GM06990 (cell line): Measurements from ENCODE around the gene STIMATE.

Source experiments
- DNase-seq: peaks from one replicate; pipeline ENCODE4 v3.0.0-alpha.2; 2011; ENCODE audit not compliant: insufficient read length; ENCODE audit errors: extremely low read depth
- H3K27me3 ChIP-seq: replicated peaks from 2 replicates; pipeline ENCODE4 v1.6.0; 2011; ENCODE audit warnings: low read length; ENCODE audit not compliant: control insufficient read depth, insufficient read depth
- H3K36me3 ChIP-seq: 2 replicates; pipeline ENCODE4 v1.5.1; 2011; ENCODE audit warnings: low read length; ENCODE audit not compliant: control insufficient read depth, insufficient read depth
- H3K4me3 ChIP-seq: replicated peaks from 2 replicates; pipeline ENCODE4 v1.5.1; 2011; ENCODE audit warnings: low read depth, mild to moderate bottlenecking, control low read depth, low read length
- CTCF ChIP-seq: IDR thresholded peaks from 2 replicates; pipeline ENCODE4 v1.5.1; 2011; ENCODE audit warnings: low read length, control low read depth, mild to moderate bottlenecking, inconsistent platforms; ENCODE audit not compliant: insufficient read depth, poor library complexity, severe bottlenecking

The STIMATE gene

GRCh38 chr3:52897130-52898122, at the start of gene STIMATE:
Gene STIMATE, minus strand, starts transcription at chr3:52897548. Its CDS starts 98 bp downstream, at chr3:52897450.
- Histone ChIP-seq H3K27me3 (no peaks in the 10 kb centered on the region), H3K36me3 (peaks cover 1% of the 10 kb centered on the region; the same call in 1 of the 2 replicates), H3K4me3 (peak within 1 kb of the TSS; percentile 85)
- no peak for TF ChIP-seq CTCF
- peak; percentile 91 for DNase-seq

- Histone ChIP-seq H3K4me3 (no peak overlapping the region), H3K36me3 (no peaks in the 10 kb centered on the region), H3K27me3 (no peaks in the 10 kb centered on the region)
- DNase-seq: no peak
- no peak for TF ChIP-seq CTCF
These were observed 42.3 kb upstream of the STIMATE start for GRCh38 chr3:52939600-52939999.

- TF ChIP-seq CTCF: peak; percentile 79
- H3K36me3 ChIP-seq: no peaks in the 10 kb centered on the region
- peak; percentile 6 for DNase-seq
- no peaks in the 10 kb centered on the region for H3K27me3 ChIP-seq
- no peak overlapping the region for H3K4me3 ChIP-seq
These were observed 37.5 kb upstream of the STIMATE start for GRCh38 chr3:52934630-52935530.

GRCh38 chr3:52931889-52932288, 34.5 kb upstream of the STIMATE start:
- DNase-seq: no peak
- Histone ChIP-seq H3K27me3 (no peaks in the 10 kb centered on the region), H3K4me3 (no peak overlapping the region), H3K36me3 (no peaks in the 10 kb centered on the region)
- TF ChIP-seq CTCF: peak; percentile 35

- no peak for TF ChIP-seq CTCF
- Histone ChIP-seq H3K36me3 (no peaks in the 10 kb centered on the region; the same call in 1 of the 2 replicates), H3K4me3 (no peak overlapping the region), H3K27me3 (no peaks in the 10 kb centered on the region)
- no peak for DNase-seq
These were observed 34.0 kb upstream of the STIMATE start for GRCh38 chr3:52931328-52931727.
